Measurements from ENCODE around the gene BCO1.
"Not testable (repeated sequence)": the region's sequence is repeated elsewhere in the genome, so short reads cannot be mapped to it uniquely, and the experiment has no call there.

The BCO1 gene

GRCh38 chr16:81238296-81239011, at the start of gene BCO1:
Gene BCO1, plus strand, starts transcription at chr16:81238689. Its CDS starts 220 bp downstream, at chr16:81238909.
- DNase-seq, result peak in 8 of 58 donors; percentile 3 to 55 (median 8)

- DNase-seq, result peak in 55 of 58 donors; percentile 10 to 88 (median 64)
Measured at GRCh38 chr16:81189100-81189664, 49.3 kb upstream of the BCO1 start.

- DNase-seq, result no peak
Measured at GRCh38 chr16:81190667-81191066, 47.8 kb upstream of the BCO1 start.

GRCh38 chr16:81195885-81196534, 42.5 kb upstream of the BCO1 start:
- no peak for DNase-seq

GRCh38 chr16:81198635-81199034, 39.9 kb upstream of the BCO1 start:
- peak in 19 of 58 donors; percentile 1 to 32 (median 10) for DNase-seq

GRCh38 chr16:81201267-81201666, 37.2 kb upstream of the BCO1 start:
- peak in 31 of 58 donors; percentile 2 to 76 (median 19) for DNase-seq

- peak in 32 of 58 donors; percentile 8 to 74 (median 22) for DNase-seq
Measured at GRCh38 chr16:81204798-81205680, 33.5 kb upstream of the BCO1 start.

GRCh38 chr16:81207076-81207475, 31.4 kb upstream of the BCO1 start:
- DNase-seq, result no peak

GRCh38 chr16:81210807-81211206, 27.7 kb upstream of the BCO1 start:
- no peak for DNase-seq

- DNase-seq, result no peak
Measured at GRCh38 chr16:81212830-81213465, 25.5 kb upstream of the BCO1 start.

- no peak for DNase-seq
Measured at GRCh38 chr16:81214745-81215166, 23.7 kb upstream of the BCO1 start.

GRCh38 chr16:81216114-81216513, 22.4 kb upstream of the BCO1 start:
- DNase-seq, result no peak

- no peak for DNase-seq
Measured at GRCh38 chr16:81216706-81217105, 21.8 kb upstream of the BCO1 start.

- no peak for DNase-seq
Measured at GRCh38 chr16:81219151-81219550, 19.3 kb upstream of the BCO1 start.

- DNase-seq, result no peak
Measured at GRCh38 chr16:81220349-81220748, 18.1 kb upstream of the BCO1 start.

GRCh38 chr16:81221731-81222130, 16.8 kb upstream of the BCO1 start:
- no peak for DNase-seq

- no peak for DNase-seq
Measured at GRCh38 chr16:81224824-81225223, 13.7 kb upstream of the BCO1 start.

GRCh38 chr16:81225697-81226096, 12.8 kb upstream of the BCO1 start:
- not testable (repeated sequence) for DNase-seq

GRCh38 chr16:81227785-81228184, 10.7 kb upstream of the BCO1 start:
- DNase-seq, result no peak

GRCh38 chr16:81229811-81230210, 8.7 kb upstream of the BCO1 start:
- no peak for DNase-seq

GRCh38 chr16:81231014-81231413, 7.5 kb upstream of the BCO1 start:
- no peak for DNase-seq
